HG03565 (cell line): ENCODE results near the gene SLC4A1.

Source experiments
- ATAC-seq: cut with Tn5 transposase; IDR thresholded peaks from one replicate; pipeline ENCODE4 v1.9.1; 2021; ENCODE audit warnings: mild to moderate bottlenecking, moderate library complexity; ENCODE audit not compliant: unreplicated experiment

The SLC4A1 gene

GRCh38 chr17:44207319-44207718, 60.6 kb downstream of the SLC4A1 start:
- no peak for ATAC-seq

DNA sequence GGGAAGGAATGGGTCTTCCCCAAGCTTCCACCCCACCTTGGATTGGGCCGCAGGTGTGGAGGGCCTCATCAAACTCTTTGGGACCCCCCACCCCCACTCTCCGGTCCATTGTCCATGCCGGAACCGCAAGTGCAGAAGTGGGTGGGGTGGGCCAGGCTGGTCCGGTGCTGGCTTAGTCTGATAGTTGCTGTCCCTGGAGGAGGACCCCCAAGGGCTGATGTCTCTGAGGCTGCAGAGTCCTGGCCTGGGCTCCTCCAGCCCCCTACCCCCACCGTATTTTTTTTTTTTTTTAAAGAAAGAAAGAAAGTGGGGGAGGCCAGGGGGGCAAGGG, 61.1 kb downstream of the SLC4A1 start:
- no peak for ATAC-seq

GRCh38 chr17:44205962-44206824, 61.7 kb downstream of the SLC4A1 start:
- no peak for ATAC-seq

DNA sequence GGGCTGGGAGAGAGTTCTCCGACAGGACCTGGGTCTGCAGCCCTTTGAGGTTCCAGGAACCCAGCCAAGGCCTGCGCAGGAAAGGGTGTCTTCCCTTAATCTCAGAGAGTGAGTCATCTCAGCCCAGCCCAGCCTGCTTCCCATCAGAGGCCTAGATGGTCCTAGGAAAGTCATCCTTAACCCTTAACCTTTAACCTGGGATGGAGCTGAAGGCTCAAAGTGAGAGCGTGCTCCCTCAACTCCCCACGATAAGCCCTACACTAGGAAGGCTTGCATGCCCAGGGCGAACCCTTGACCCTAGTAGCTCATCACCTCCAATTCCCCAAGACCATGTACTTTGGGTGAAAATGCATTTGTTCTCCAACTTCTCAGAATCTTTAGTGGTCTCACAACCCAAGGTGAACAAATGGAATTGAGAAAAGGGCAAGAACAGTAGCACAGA, 63.5 kb downstream of the SLC4A1 start:
- ATAC-seq: no peak

GRCh38 chr17:44203731-44204440, 64.0 kb downstream of the SLC4A1 start:
- no peak for ATAC-seq

GRCh38 chr17:44202756-44203155, 65.2 kb downstream of the SLC4A1 start:
- no peak for ATAC-seq

DNA sequence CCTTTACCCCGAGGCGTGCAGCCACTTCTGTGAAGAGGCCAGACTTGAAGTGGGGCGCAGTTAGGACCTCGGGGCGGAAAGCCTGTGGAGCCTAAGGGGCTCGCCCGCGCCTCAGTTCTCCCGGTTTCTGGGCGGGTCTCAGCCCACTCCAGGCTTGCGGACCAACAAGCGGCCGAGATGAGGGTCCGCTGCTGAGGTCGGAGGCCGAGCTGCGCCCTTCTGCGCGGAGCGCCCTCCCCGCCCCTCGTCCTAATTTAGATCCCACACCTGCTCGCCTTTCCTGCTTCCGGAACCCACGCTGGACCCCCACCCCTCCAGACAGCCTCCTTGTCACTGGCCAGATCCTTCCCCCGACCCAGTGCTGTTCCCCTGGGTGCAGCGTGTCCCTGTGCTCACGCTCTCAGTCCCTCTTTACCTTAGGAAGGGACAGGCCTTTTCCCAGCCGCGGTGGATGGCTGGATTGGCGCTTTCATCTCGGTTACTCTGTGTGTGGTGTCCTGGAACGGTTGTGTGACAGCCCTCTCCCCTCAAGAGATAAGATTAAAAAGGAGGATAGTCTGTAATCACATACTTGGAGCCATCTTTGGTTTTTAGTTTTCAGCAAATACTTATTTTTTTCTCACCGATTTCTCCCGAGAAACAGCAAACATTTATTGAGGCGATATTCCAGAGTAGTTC, 67.3 kb downstream of the SLC4A1 start:
- ATAC-seq: no peak

GRCh38 chr17:44199553-44200477, 68.1 kb downstream of the SLC4A1 start, which contains the start of gene ATXN7L3:
Gene ATXN7L3 (minus strand): TSS chr17:44199884. CDS start chr17:44198070, 1,814 bp downstream.
- peak; percentile 52 for ATAC-seq

DNA sequence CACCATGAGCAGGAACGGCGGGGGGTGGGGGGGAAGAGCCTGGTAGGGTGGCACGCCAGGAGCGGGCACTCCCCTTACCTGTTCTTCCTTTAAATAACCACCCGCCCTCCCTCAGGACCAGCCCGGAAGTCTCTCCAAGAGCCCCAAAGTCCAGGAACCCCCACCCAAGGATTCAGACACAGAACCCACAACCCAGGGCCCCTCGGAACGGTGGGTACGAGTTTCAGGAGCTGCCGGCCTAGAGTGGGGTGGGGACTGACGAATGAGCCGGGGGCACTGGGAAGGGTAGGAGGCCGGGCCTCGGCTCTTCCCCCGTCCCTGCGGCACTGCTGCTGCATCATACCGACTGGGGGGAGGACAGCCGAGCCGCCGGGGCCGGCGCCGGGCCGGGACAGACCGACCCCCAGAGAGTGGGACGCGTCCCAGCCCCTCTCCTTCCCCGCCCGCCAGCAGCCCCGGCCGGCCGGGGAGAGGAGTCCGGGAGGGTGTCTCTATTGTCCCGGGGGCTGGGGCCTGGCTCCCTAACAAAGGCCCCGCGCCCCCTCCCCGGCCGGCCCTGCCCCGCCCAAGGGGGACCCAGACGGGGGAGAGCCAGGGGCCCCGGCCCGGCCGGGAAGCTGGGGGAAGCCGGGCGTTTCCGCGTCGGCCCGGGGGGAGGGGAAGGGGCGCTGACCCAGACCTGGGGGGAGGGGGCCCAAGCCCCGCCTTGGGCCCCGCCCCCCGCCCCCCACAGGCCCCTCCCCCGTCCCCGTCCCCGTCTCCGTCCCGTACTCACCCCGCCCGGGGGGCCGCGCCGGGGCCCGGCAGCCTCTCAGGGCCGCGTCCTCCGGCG, 69.0 kb downstream of the SLC4A1 start:
- ATAC-seq: peak; percentile 5
